SK-N-MC (cell line): ENCODE measurements around the gene SMARCA4.

Experiments
- EZH2 ChIP-seq: fragments of 200-600 bp; sonication (generic); IDR thresholded peaks from one replicate; pipeline ENCODE4 v1.6.1; 2017; ENCODE audit warnings: antibody characterized with exemption
- POLR2AphosphoS5 ChIP-seq: IDR thresholded peaks from 2 replicates; pipeline ENCODE4 v1.6.1; 2012; ENCODE audit warnings: mild to moderate bottlenecking, low read depth, low read length, borderline replicate concordance

DNA sequence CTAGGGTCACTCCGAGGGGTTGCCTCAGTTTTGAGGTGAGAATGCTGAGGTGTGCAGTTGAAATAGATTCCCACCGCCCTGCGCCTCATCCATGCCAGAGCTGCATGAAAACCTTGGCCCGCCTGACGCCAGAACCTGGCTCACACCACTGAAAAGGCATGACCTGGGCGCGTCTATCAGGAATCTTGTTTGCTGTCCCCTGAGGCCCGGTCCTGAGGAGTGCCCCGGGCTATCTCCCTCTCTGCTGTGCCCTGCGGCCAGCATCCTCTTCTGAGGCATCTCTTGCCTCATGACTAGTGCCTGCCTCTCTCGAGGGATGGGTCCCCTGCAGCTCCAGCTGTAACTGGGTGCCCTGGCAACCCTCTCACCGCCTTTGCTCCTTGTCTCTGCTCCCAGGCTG, 28.1 kb downstream of the SMARCA4 start:
- TF ChIP-seq POLR2AphosphoS5 (no peak), EZH2 (no peak)
